ENCODE results near the gene UBE4B. TPM values are rescaled to one million over a fixed set of nuclear protein-coding genes. Genes with fewer than 3 reads are reported as not detected.

Gene UBE4B
- total and polyA plus RNA-seq, 2 donors (not counting 1 experiment from before 2014, with no cell fraction given) = 21.7 to 57.5 TPM

DNA sequence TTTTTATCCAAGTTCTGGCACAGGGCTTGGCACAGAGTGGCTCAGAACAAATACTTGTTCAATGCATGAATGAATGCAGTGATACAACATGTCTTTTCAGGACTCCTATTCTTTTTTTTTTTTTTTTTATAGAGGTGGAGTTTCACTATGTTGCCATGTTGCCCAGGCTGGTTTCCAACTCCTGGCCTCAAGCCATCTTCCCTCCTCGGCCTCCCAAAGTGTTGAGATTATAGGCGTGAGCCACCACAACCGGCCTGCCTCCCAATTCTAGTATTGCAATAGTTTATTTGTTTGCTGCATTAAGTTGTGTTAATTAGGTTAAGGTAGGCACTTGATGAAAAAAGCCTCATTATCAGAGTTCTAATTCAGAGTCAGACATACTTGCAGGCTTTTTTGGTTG is 17.9 kb downstream of the UBE4B start:
- Histone ChIP-seq H3K4me2 (replicated peaks; ENCODE audit: low read depth, low read length, poor library complexity, severe bottlenecking) (no peak overlapping the region), H3K27ac (ENCODE audit: low read length in 2 of 2) (no peak overlapping the region), H3K27me3 (replicated peaks in 1 of 4; ENCODE audit: control extremely low read depth in 1 of 4, control insufficient read depth in 3 of 4, insufficient read depth in 4 of 4, low read length in 3 of 4) (no peaks in the 10 kb centered on the region), H4K20me1 (ENCODE audit: control insufficient read depth, insufficient read depth, low read length, poor library complexity, severe bottlenecking) (peaks cover 39% of the 10 kb centered on the region), H3K79me2 (ENCODE audit: control insufficient read depth, insufficient read depth, low read length) (peaks cover 78% of the 10 kb centered on the region), H3K36me3 (replicated peaks in 1 of 2; ENCODE audit: control extremely low read depth in 1 of 2, control insufficient read depth in 1 of 2, extremely low read depth in 1 of 2, insufficient read depth in 2 of 2, low read length in 1 of 2) (peaks cover 1 to 24% of the 10 kb centered on the region in 2 experiments), H3K4me3 (ENCODE audit: control extremely low read depth in 1 of 5, extremely low read depth in 1 of 5, insufficient read depth in 1 of 5, low read depth in 2 of 5, low read length in 4 of 5) (no peak overlapping the region), H2AFZ (ENCODE audit: insufficient read depth, low read depth, low read length, poor library complexity, severe bottlenecking) (no peak overlapping the region), H3K4me1 (ENCODE audit: control insufficient read depth in 2 of 2, insufficient read depth in 2 of 2, low read length in 2 of 2) (peaks cover 0 to 4% of the 10 kb centered on the region in 2 donors), H3K9me3 (ENCODE audit: control extremely low read depth in 1 of 3, control insufficient read depth in 2 of 3, insufficient read depth in 1 of 3, low read length in 2 of 3) (no peaks in the 10 kb centered on the region), H3K9ac (ENCODE audit: low read length) (no peak overlapping the region)
- POLR2A ChIA-PET = no interaction called here
- no peak overlapping the region for H3K4me3 Mint-ChIP-seq
- CTCF ChIA-PET = no interaction called here
- intact Hi-C loops (cut with micrococcal nuclease) = no loop called here
- TF ChIP-seq, protein P1, sequence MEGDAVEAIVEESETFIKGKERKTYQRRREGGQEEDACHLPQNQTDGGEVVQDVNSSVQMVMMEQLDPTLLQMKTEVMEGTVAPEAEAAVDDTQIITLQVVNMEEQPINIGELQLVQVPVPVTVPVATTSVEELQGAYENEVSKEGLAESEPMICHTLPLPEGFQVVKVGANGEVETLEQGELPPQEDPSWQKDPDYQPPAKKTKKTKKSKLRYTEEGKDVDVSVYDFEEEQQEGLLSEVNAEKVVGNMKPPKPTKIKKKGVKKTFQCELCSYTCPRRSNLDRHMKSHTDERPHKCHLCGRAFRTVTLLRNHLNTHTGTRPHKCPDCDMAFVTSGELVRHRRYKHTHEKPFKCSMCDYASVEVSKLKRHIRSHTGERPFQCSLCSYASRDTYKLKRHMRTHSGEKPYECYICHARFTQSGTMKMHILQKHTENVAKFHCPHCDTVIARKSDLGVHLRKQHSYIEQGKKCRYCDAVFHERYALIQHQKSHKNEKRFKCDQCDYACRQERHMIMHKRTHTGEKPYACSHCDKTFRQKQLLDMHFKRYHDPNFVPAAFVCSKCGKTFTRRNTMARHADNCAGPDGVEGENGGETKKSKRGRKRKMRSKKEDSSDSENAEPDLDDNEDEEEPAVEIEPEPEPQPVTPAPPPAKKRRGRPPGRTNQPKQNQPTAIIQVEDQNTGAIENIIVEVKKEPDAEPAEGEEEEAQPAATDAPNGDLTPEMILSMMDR (IDR thresholded peaks at IDR 0.05) = no peak
- no peak for TF ChIP-seq EZH2 (IDR thresholded peaks at IDR 0.05; ENCODE audit: borderline replicate concordance, insufficient read depth, low read depth, low read length, poor library complexity, severe bottlenecking)
- no peaks in the 10 kb centered on the region for H3K9me3 Mint-ChIP-seq (ENCODE audit: insufficient read depth)
- no peak for ATAC-seq (ENCODE audit: low read depth)
- no peak for DNase-seq
- no peak overlapping the region for H3K27ac Mint-ChIP-seq
- WGBS (ENCODE audit: insufficient coverage) = no CpG with 5 or more reads among the region's 3 CpGs
- peaks cover 15% of the 10 kb centered on the region for H3K4me1 Mint-ChIP-seq
- no peaks in the 10 kb centered on the region for H3K27me3 Mint-ChIP-seq

DNA sequence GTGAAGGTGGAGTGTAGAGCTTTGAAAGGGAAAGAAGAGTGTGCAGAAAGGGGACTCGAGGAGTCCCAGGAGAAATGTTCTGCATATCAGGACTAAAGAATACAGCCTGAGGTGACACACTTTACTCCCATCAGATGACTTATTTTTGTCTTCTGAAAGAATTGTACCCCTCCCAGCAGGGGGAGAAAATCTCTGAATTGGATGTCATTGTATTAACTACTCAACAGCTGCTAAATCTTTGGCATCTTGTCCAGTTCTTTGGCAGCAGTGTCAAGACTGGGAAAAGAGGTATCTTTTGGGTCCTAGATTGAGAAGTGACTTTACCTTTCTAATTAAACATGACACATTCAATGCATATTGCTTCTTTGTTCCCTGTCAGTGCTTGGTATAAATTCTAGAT is 18.9 kb downstream of the UBE4B start:
- H3K9me3 Mint-ChIP-seq (ENCODE audit: insufficient read depth) = no peaks in the 10 kb centered on the region
- intact Hi-C loops (cut with micrococcal nuclease) = no loop called here
- Histone ChIP-seq H3K79me2 (ENCODE audit: control insufficient read depth, insufficient read depth, low read length) (peaks cover 77% of the 10 kb centered on the region), H3K4me1 (ENCODE audit: control insufficient read depth in 2 of 2, insufficient read depth in 2 of 2, low read length in 2 of 2) (no peaks in the 10 kb centered on the region), H2AFZ (ENCODE audit: insufficient read depth, low read depth, low read length, poor library complexity, severe bottlenecking) (no peak overlapping the region), H3K9ac (ENCODE audit: low read length) (no peak overlapping the region), H3K27me3 (replicated peaks in 1 of 4; ENCODE audit: control extremely low read depth in 1 of 4, control insufficient read depth in 3 of 4, insufficient read depth in 4 of 4, low read length in 3 of 4) (no peaks in the 10 kb centered on the region), H3K4me2 (replicated peaks; ENCODE audit: low read depth, low read length, poor library complexity, severe bottlenecking) (no peak overlapping the region), H3K9me3 (ENCODE audit: control extremely low read depth in 1 of 3, control insufficient read depth in 2 of 3, insufficient read depth in 1 of 3, low read length in 2 of 3) (no peaks in the 10 kb centered on the region), H3K27ac (ENCODE audit: low read length in 2 of 2) (no peak overlapping the region), H3K4me3 (ENCODE audit: control extremely low read depth in 1 of 5, extremely low read depth in 1 of 5, insufficient read depth in 1 of 5, low read depth in 2 of 5, low read length in 4 of 5) (no peak overlapping the region), H3K36me3 (replicated peaks in 1 of 2; ENCODE audit: control extremely low read depth in 1 of 2, control insufficient read depth in 1 of 2, extremely low read depth in 1 of 2, insufficient read depth in 2 of 2, low read length in 1 of 2) (peaks cover 1 to 24% of the 10 kb centered on the region in 2 experiments), H4K20me1 (ENCODE audit: control insufficient read depth, insufficient read depth, low read length, poor library complexity, severe bottlenecking) (peaks cover 32% of the 10 kb centered on the region)
- POLR2A ChIA-PET = no interaction called here
- H3K4me1 Mint-ChIP-seq = peaks cover 13% of the 10 kb centered on the region
- H3K27me3 Mint-ChIP-seq = no peaks in the 10 kb centered on the region
- H3K4me3 Mint-ChIP-seq = no peak overlapping the region
- no peak for TF ChIP-seq EZH2 (IDR thresholded peaks at IDR 0.05; ENCODE audit: borderline replicate concordance, insufficient read depth, low read depth, low read length, poor library complexity, severe bottlenecking)
- TF ChIP-seq, protein P1 (IDR thresholded peaks at IDR 0.05) = no peak
- ATAC-seq (ENCODE audit: low read depth) (no peak), DNase-seq (no peak)
- H3K27ac Mint-ChIP-seq = no peak overlapping the region
- WGBS (ENCODE audit: insufficient coverage) = no CpG with 5 or more reads among the region's 1 CpG
- CTCF ChIA-PET = no interaction called here

Data from B cell (primary cell).